Upper lobe of right lung (tissue), 1 donor: ENCODE measurements around the gene ABLIM2. TPM values are rescaled to one million over a fixed set of nuclear protein-coding genes. Genes with fewer than 3 reads are reported as not detected.
A peak's percentile ranks its signal among the peaks of the same experiment; 100 is the strongest.

ENCODE experiments used
- ATAC-seq: fragments of 200-7000 bp; cut with Tn5 transposase; one replicate; pipeline ENCODE4 v1.9.1; 2020; ENCODE audit warnings: mild to moderate bottlenecking, moderate library complexity
- DNase-seq: peaks from one replicate; pipeline ENCODE4 v3.0.0-alpha.2; 2020
- H3K27ac ChIP-seq: fragments of 200-600 bp; one replicate; pipeline ENCODE4 v1.8.0; 2022
- H3K27me3 ChIP-seq: fragments of 200-600 bp; one replicate; pipeline ENCODE4 v1.8.0; 2022; ENCODE audit warnings: mild to moderate bottlenecking
- H3K36me3 ChIP-seq: fragments of 200-600 bp; one replicate; pipeline ENCODE4 v1.8.0; 2022
- H3K4me1 ChIP-seq: fragments of 200-600 bp; one replicate; pipeline ENCODE4 v1.8.0; 2022
- H3K4me3 ChIP-seq: fragments of 200-600 bp; one replicate; pipeline ENCODE4 v1.8.0; 2022; ENCODE audit warnings: mild to moderate bottlenecking
- H3K9me3 ChIP-seq: fragments of 200-600 bp; one replicate; pipeline ENCODE4 v1.8.0; 2022
- CTCF ChIP-seq: fragments of 200-600 bp; IDR thresholded peaks from one replicate; pipeline ENCODE4 v1.8.0; 2022; ENCODE audit warnings: antibody characterized with exemption
- intact Hi-C: fragments of 100-400 bp; cut with DNase I; formaldehyde crosslinking; loops from one replicate; pipeline ENCODE4 v1.11.0; 2022
- total RNA-seq: library from RNA; stranded (reverse); fragmentation: NEBNext Ultra II Directional; extraction: Animal tissue kit (Norgen Biotek cat#: 25700); gene quantifications from one replicate; pipeline ENCODE4 v1.2.1, GENCODE V29; 2021
- donor health status: DM: no; HTN: yes; CAD: no; lungs with severe emphysema.

The ABLIM2 gene
- total RNA-seq, 1 donor from 2014 or later: 12.7 TPM

DNA sequence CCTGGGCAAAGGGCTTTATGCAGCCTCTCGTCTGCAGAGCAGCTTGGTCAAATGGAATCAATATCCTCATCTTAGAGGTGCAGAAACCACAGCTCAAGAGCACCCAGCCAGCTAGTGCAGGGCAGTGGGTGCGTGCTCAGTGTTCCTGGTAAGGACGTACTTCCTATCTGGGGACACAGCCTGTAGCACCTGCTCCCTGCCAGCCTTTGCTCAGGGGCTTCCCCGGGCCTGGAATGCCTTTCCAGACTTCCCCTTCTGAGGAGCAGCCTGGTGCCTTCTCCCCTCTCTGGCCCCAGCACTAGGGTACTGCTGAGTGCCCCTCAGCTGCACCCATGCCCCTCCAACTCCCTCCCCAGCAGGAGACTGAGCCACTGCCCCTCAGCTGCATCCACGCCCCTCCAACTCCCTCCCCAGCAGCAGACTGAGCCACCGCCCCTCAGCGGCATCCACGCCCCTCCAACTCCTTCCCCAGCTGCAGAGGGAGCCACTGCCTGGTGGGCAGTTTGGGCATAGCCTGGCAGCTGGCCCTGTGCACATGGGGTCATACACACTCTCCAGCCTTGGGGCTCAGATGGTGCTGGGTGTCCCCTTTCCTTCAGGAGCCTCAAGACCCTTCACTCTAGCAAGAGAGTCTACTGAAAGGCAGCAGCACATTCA, 176.7 kb downstream of the ABLIM2 start:
- no peak overlapping the region for H3K4me3 ChIP-seq
- peaks cover 25% of the 10 kb centered on the region for H3K4me1 ChIP-seq
- no peak overlapping the region for H3K27ac ChIP-seq
- H3K27me3 ChIP-seq: no peaks in the 10 kb centered on the region
- ATAC-seq (peak; percentile 45), DNase-seq (no peak)
- intact Hi-C loops: no loop called here
- TF ChIP-seq CTCF: no peak
- H3K9me3 ChIP-seq: no peaks in the 10 kb centered on the region
- no peaks in the 10 kb centered on the region for H3K36me3 ChIP-seq

- ATAC-seq: no peak
- DNase-seq: no peak
- Histone ChIP-seq H3K9me3 (no peaks in the 10 kb centered on the region), H3K4me3 (no peak overlapping the region), H3K27me3 (no peaks in the 10 kb centered on the region), H3K4me1 (peaks cover 12% of the 10 kb centered on the region), H3K36me3 (no peaks in the 10 kb centered on the region), H3K27ac (no peak overlapping the region)
- intact Hi-C loops: no loop called here
- TF ChIP-seq CTCF: no peak
These were observed 178.6 kb downstream of the ABLIM2 start for GRCh38 chr4:7980036-7980435.

- TF ChIP-seq CTCF: no peak
- intact Hi-C loops: no loop called here
- H3K27me3 ChIP-seq: no peaks in the 10 kb centered on the region
- no peak overlapping the region for H3K27ac ChIP-seq
- no peak for DNase-seq
- no peak for ATAC-seq
- H3K4me1 ChIP-seq: peaks cover 12% of the 10 kb centered on the region
- no peaks in the 10 kb centered on the region for H3K9me3 ChIP-seq
- H3K36me3 ChIP-seq: no peaks in the 10 kb centered on the region
- H3K4me3 ChIP-seq: no peak overlapping the region
These were observed 179.0 kb downstream of the ABLIM2 start for GRCh38 chr4:7979652-7979968.

- Histone ChIP-seq H3K4me3 (no peak overlapping the region), H3K27me3 (no peaks in the 10 kb centered on the region), H3K27ac (no peak overlapping the region), H3K36me3 (no peaks in the 10 kb centered on the region), H3K9me3 (no peaks in the 10 kb centered on the region), H3K4me1 (peaks cover 12% of the 10 kb centered on the region)
- no peak for TF ChIP-seq CTCF
- intact Hi-C loops: no loop called here
- DNase-seq: no peak
- ATAC-seq: no peak
These were observed 179.5 kb downstream of the ABLIM2 start for GRCh38 chr4:7978907-7979651.

DNA sequence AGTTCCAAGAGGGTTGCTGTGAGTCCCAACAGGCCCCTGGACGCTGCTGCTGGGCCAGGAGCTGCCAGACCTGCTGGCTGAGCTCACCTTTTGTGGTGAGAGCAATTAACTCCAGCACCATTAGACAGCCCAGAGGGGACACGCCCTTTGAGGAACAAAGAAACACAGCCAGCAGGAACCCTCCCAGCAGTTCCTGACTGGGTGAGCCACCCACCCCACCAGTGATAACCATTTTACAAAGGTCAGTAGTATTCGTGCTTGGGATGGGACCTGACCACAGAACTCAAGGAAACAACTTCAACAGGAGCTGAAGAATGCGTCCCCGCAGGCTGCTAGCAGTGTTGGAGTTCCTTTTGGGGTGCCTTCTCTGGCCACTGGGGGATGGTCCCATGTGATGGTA, 180.1 kb downstream of the ABLIM2 start:
- H3K4me1 ChIP-seq: peaks cover 12% of the 10 kb centered on the region
- no peaks in the 10 kb centered on the region for H3K36me3 ChIP-seq
- DNase-seq (no peak), ATAC-seq (peak; percentile 66)
- TF ChIP-seq CTCF: no peak
- H3K4me3 ChIP-seq: no peak overlapping the region
- H3K9me3 ChIP-seq: no peaks in the 10 kb centered on the region
- H3K27ac ChIP-seq: no peak overlapping the region
- H3K27me3 ChIP-seq: no peaks in the 10 kb centered on the region
- intact Hi-C loops: no loop called here
